Midbrain (tissue), 1 donor: ENCODE results near the gene AACS.
"Not testable (repeated sequence)": the region's sequence is repeated elsewhere in the genome, so short reads cannot be mapped to it uniquely, and the experiment has no call there.

Source experiments
- DNase-seq: peaks from one replicate; lab custom pipeline; 2025; lab: John Stamatoyannopoulos, UW

Gene AACS

GRCh38 chr12:125124320-125124966 lies 59.2 kb downstream of the AACS start:
- no peak for DNase-seq

GRCh38 chr12:125125271-125125670 lies 60.0 kb downstream of the AACS start:
- DNase-seq = no peak

GRCh38 chr12:125128439-125129178 lies 63.4 kb downstream of the AACS start:
- no peak for DNase-seq

- DNase-seq = no peak
These were observed 63.9 kb downstream of the AACS start for GRCh38 chr12:125129179-125129571.

- no peak for DNase-seq
These were observed 64.5 kb downstream of the AACS start for GRCh38 chr12:125129591-125130255.

GRCh38 chr12:125131958-125132357 lies 66.7 kb downstream of the AACS start:
- no peak for DNase-seq

GRCh38 chr12:125132698-125133400 lies 67.6 kb downstream of the AACS start:
- DNase-seq = no peak

- no peak for DNase-seq
These were observed 68.4 kb downstream of the AACS start for GRCh38 chr12:125133616-125134015.

GRCh38 chr12:125134576-125134975 lies 69.3 kb downstream of the AACS start:
- DNase-seq = no peak

- DNase-seq = no peak
These were observed 70.7 kb downstream of the AACS start for GRCh38 chr12:125135906-125136305.

GRCh38 chr12:125136702-125137101 lies 71.5 kb downstream of the AACS start:
- no peak for DNase-seq

GRCh38 chr12:125137766-125138344 lies 72.6 kb downstream of the AACS start:
- no peak for DNase-seq

- DNase-seq = no peak
These were observed 75.3 kb downstream of the AACS start for GRCh38 chr12:125140279-125141209.

GRCh38 chr12:125141210-125141573 lies 76.0 kb downstream of the AACS start:
- DNase-seq = not testable (repeated sequence)

GRCh38 chr12:125142601-125143000 lies 77.4 kb downstream of the AACS start:
- no peak for DNase-seq

GRCh38 chr12:125143491-125143890 lies 78.3 kb downstream of the AACS start:
- DNase-seq = no peak

GRCh38 chr12:125145196-125145595 lies 80.0 kb downstream of the AACS start:
- no peak for DNase-seq

GRCh38 chr12:125148316-125148715 lies 83.1 kb downstream of the AACS start:
- no peak for DNase-seq

- DNase-seq = no peak
These were observed 84.2 kb downstream of the AACS start for GRCh38 chr12:125149160-125150108.

- DNase-seq = no peak
These were observed 86.0 kb downstream of the AACS start for GRCh38 chr12:125151284-125151683.
